OCI-LY3 (cell line): Measurements from ENCODE around the gene REX1BD.
"Not testable (repeated sequence)": the region's sequence is repeated elsewhere in the genome, so short reads cannot be mapped to it uniquely, and the experiment has no call there.

Source experiments
- H2AFZ ChIP-seq: fragments of 200-600, 300-600 bp; shearing (Covaris generic); 2 replicates; pipeline ENCODE4 v1.6.0; 2014; ENCODE audit warnings: antibody characterized with exemption, low read depth, low read length
- H3K27ac ChIP-seq: fragments of 200-600, 300-600 bp; sonication (generic); 2 replicates; pipeline ENCODE4 v1.5.1; 2014; ENCODE audit warnings: mild to moderate bottlenecking, low read length, moderate library complexity, mixed read lengths
- H3K27me3 ChIP-seq: fragments of 200-600, 300-600 bp; sonication (generic); 2 replicates; pipeline ENCODE4 v1.6.1; 2014; ENCODE audit warnings: low read depth, low read length, mixed read lengths
- H3K36me3 ChIP-seq: fragments of 200-600, 300-600 bp; sonication (generic); replicated peaks from 2 replicates; pipeline ENCODE3; 2014; ENCODE audit warnings: low read depth, low read length, mixed read lengths
- H3K4me1 ChIP-seq: fragments of 300-600, 200-600 bp; sonication (generic); 2 replicates; pipeline ENCODE4 v1.6.1; 2014; ENCODE audit warnings: low read length, mixed read lengths
- H3K4me2 ChIP-seq: fragments of 200-600, 300-600 bp; sonication (generic); 2 replicates; pipeline ENCODE4 v1.6.1; 2014; ENCODE audit warnings: low read length, mixed read lengths
- H3K4me3 ChIP-seq: fragments of 300-600, 200-600 bp; sonication (generic); 2 replicates; pipeline ENCODE4 v1.5.1; 2014; ENCODE audit warnings: antibody characterized with exemption, mild to moderate bottlenecking, low read length, moderate library complexity
- H3K79me2 ChIP-seq: fragments of 300-600, 200-600 bp; shearing (Covaris generic); 2 replicates; pipeline ENCODE4 v1.6.1; 2014; ENCODE audit warnings: mild to moderate bottlenecking, low read length, mixed read lengths
- H3K9ac ChIP-seq: fragments of 300-600, 200-600 bp; shearing (Covaris generic); 2 replicates; pipeline ENCODE4 v1.6.0; 2014; ENCODE audit warnings: mild to moderate bottlenecking, low read length, moderate library complexity
- H3K9me3 ChIP-seq: fragments of 200-600, 300-600 bp; shearing (Covaris generic); 2 replicates; pipeline ENCODE4 v1.6.1; 2014; ENCODE audit warnings: low read length, mixed read lengths; ENCODE audit not compliant: insufficient read depth
- H4K20me1 ChIP-seq: fragments of 200-600, 300-600 bp; sonication (generic); 2 replicates; pipeline ENCODE4 v1.6.1; 2016; ENCODE audit warnings: low read length, mixed read lengths; ENCODE audit not compliant: insufficient read depth
- EZH2phosphoT487 ChIP-seq: fragments of 200-600 bp; shearing (Covaris generic); IDR thresholded peaks from 2 replicates; pipeline ENCODE4 v1.6.1; 2018; ENCODE audit warnings: antibody characterized with exemption, mixed run types, low read depth
- TF ChIP-seq, protein P1 (sequence below): fragments of 200-600, 300-600 bp; sonication (generic); IDR thresholded peaks from 2 replicates; pipeline ENCODE4 v1.5.1; 2014; ENCODE audit warnings: antibody characterized with exemption, low read length, low read depth

The REX1BD gene

DNA sequence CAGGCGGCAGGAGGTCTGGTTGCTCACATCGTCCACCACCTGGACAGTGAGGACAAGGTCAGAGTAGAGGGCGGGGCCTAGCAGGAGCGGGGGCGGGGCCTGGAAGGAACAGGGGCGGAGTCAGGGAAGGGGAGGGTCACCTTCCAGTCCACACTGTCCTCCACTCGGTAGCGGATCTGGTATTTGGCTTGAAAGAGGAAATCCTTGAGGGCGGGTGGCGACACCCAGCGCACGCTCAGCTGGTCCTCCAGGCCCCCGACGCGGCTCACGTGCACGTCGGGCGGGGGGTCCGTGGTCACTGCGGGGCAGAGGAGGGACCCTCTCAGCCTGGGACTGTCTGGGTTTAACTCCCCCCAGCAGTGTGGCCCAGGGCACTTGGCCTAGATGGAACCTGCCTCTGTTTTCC lies 8.2 kb downstream of the REX1BD start:
- Histone ChIP-seq H2AFZ (no peak overlapping the region), H3K9me3 (no peaks in the 10 kb centered on the region), H3K4me1 (peaks cover 9% of the 10 kb centered on the region), H3K79me2 (no peaks in the 10 kb centered on the region), H3K9ac (no peak overlapping the region), H4K20me1 (no peaks in the 10 kb centered on the region), H3K36me3 (no peaks in the 10 kb centered on the region), H3K27me3 (no peaks in the 10 kb centered on the region), H3K27ac (no peak overlapping the region), H3K4me3 (no peak overlapping the region), H3K4me2 (no peak overlapping the region)
- TF ChIP-seq EZH2phosphoT487, result no peak
- TF ChIP-seq, protein P1, sequence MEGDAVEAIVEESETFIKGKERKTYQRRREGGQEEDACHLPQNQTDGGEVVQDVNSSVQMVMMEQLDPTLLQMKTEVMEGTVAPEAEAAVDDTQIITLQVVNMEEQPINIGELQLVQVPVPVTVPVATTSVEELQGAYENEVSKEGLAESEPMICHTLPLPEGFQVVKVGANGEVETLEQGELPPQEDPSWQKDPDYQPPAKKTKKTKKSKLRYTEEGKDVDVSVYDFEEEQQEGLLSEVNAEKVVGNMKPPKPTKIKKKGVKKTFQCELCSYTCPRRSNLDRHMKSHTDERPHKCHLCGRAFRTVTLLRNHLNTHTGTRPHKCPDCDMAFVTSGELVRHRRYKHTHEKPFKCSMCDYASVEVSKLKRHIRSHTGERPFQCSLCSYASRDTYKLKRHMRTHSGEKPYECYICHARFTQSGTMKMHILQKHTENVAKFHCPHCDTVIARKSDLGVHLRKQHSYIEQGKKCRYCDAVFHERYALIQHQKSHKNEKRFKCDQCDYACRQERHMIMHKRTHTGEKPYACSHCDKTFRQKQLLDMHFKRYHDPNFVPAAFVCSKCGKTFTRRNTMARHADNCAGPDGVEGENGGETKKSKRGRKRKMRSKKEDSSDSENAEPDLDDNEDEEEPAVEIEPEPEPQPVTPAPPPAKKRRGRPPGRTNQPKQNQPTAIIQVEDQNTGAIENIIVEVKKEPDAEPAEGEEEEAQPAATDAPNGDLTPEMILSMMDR, result no peak

- H3K9ac ChIP-seq, result no peak overlapping the region
- no peaks in the 10 kb centered on the region for H4K20me1 ChIP-seq
- no peak overlapping the region for H3K4me2 ChIP-seq
- H3K4me3 ChIP-seq, result no peak overlapping the region
- H3K36me3 ChIP-seq, result no peaks in the 10 kb centered on the region
- TF ChIP-seq EZH2phosphoT487, result no peak
- TF ChIP-seq, protein P1, result no peak
- no peaks in the 10 kb centered on the region; the same call in 1 of the 2 replicates for H3K27me3 ChIP-seq
- no peak overlapping the region for H2AFZ ChIP-seq
- no peaks in the 10 kb centered on the region for H3K79me2 ChIP-seq
- no peaks in the 10 kb centered on the region for H3K9me3 ChIP-seq
- H3K4me1 ChIP-seq, result peaks cover 9% of the 10 kb centered on the region
- H3K27ac ChIP-seq, result no peak overlapping the region
These were observed 9.4 kb downstream of the REX1BD start for GRCh38 chr19:18597809-18598660.

GRCh38 chr19:18599485-18599884 lies 10.9 kb downstream of the REX1BD start:
- Histone ChIP-seq H3K27ac (no peak overlapping the region), H4K20me1 (no peaks in the 10 kb centered on the region), H3K9ac (no peak overlapping the region), H3K9me3 (no peaks in the 10 kb centered on the region), H3K79me2 (no peaks in the 10 kb centered on the region), H3K4me2 (no peak overlapping the region), H3K4me1 (peaks cover 9% of the 10 kb centered on the region), H3K27me3 (peaks cover 6% of the 10 kb centered on the region), H3K36me3 (no peaks in the 10 kb centered on the region), H2AFZ (no peak overlapping the region), H3K4me3 (no peak overlapping the region)
- TF ChIP-seq, protein P1, result no peak
- TF ChIP-seq EZH2phosphoT487, result no peak

- not testable (repeated sequence) for H3K27ac ChIP-seq, H3K9me3 ChIP-seq, H3K36me3 ChIP-seq, H4K20me1 ChIP-seq, H3K79me2 ChIP-seq, H3K4me1 ChIP-seq, H3K9ac ChIP-seq, H2AFZ ChIP-seq, H3K4me3 ChIP-seq, H3K27me3 ChIP-seq, H3K4me2 ChIP-seq
These were observed 12.2 kb downstream of the REX1BD start for GRCh38 chr19:18600692-18601397.
